HG03571 (cell line): ENCODE results near the gene PSKH1.

ENCODE experiments used
- ATAC-seq: cut with Tn5 transposase; IDR thresholded peaks from one replicate; pipeline ENCODE4 v1.9.1; 2021; ENCODE audit not compliant: unreplicated experiment

Gene PSKH1

DNA sequence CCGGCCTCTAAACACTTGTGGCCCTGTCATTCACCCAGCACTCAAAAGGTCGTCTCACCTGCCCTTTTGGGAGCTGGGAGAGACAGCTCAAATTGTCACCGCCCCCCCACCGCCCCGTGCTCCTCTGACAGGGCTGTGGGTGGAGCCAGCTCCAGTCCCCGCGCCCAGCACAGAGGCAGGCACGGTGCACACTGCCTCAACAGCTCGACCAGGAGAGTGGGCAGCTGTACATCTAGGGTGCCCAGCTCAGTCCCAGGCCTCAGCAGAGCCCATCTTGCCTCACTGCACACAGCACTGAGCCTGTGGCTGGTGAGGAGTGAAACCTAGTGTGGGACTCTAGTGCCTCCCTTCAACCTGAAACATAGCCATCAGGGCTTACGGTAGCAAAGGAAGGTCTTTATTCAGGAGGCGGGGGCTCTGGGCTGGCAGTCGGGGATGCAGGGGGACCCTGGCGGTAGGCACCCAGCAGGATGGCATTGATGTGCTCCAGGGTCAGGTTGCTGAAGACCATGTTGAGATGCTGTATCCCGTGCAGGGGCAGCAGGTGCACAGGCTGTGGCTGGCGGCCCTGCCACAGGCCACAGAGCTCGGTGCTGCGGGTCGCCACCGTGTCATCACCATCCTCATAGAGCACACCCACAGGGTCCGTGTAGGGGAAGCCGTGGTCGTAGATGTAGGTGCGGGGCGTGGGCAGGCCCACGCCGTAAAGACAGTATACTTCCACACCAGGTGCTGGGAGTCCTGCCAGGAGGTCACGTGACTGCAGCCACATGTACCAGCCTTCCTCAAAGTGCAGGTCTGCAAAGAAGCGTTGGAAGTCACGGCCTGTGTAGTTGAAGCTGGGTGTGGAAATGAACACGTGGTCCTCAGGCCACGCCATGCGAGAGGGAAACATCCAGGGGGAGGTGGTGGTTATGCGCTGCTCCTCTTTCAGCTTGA, 46.7 kb downstream of the PSKH1 start:
- no peak for ATAC-seq

DNA sequence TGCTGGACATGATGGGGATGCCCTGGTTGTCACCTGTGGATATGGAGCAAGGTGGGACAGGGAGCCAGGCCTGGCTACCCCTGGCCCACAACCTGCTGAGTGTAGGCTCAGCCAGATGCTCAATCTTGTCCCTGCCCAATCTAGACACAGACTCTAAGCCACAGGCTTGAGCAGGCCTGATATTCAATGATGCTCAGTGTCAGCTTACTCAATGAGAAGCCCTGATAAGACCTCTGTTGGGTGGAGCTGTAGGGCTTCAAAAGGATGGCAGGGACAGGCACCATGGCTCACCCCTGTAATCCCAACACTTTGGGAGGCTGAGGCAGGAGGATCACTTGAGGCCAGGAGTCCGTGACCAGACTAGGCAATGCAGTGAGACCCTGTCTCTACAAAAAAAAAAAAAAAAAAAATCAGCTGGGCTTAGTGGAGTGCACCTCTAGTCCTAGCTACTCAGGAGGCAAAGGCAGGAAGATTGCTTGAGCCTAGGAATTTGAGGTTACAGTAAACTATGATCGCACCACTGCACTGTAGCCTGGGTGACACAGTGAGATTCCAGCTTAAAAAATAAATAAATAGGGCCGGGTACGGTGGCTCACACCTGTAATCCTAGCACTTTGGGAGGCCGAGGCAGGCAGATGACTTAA, 47.5 kb downstream of the PSKH1 start:
- no peak for ATAC-seq

DNA sequence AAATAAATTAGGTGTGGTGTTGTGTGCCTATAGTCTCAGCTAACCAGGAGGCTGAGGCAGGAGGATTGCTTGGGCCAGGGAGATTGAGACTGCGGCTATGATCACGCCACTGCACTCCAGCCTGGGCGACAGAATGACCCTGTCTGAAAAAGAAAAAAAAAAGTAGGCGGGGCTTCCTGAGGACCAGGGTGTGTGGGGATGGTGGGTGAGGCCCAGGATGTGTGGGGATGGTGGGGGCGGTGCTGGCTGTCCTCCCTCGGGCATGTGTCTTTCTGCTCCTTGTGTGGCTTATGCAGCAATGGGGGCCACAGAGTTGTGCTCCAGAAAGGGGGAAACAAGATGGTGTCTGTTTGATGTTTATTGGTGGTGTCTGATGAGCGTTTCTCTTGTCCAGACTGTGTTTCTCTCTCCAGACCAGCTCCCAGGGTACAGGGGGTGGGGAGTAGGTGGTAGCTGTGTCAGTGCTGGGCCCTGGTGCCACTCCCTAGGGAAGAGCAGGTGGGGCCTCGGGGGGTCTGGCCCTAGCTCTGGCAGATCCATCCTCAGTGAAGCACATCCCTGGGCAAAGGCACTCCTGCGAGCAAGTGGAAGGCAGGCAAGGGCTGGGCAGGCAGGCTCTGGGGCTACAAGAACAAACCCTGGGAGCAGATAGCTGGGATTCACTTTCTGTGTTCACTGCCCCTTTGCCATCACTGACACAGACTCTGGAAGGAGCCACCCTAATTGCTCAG, 48.6 kb downstream of the PSKH1 start:
- ATAC-seq, result no peak

DNA sequence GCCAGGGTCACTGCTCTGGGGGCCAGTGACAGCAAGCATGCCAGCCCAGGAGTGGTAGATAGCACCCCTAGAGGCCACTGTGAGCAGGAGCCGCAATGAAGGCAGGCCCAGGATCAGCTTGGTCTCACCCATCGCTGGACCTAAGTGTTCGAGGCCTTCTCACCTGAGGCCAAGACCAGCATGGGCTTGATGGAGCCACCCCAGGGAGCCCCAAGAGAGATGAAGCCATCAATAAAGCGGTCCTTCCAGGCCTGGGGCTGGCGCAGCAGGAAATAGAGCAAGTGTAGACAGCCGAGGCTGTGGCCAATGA, 49.1 kb downstream of the PSKH1 start:
- ATAC-seq, result peak; percentile 54

DNA sequence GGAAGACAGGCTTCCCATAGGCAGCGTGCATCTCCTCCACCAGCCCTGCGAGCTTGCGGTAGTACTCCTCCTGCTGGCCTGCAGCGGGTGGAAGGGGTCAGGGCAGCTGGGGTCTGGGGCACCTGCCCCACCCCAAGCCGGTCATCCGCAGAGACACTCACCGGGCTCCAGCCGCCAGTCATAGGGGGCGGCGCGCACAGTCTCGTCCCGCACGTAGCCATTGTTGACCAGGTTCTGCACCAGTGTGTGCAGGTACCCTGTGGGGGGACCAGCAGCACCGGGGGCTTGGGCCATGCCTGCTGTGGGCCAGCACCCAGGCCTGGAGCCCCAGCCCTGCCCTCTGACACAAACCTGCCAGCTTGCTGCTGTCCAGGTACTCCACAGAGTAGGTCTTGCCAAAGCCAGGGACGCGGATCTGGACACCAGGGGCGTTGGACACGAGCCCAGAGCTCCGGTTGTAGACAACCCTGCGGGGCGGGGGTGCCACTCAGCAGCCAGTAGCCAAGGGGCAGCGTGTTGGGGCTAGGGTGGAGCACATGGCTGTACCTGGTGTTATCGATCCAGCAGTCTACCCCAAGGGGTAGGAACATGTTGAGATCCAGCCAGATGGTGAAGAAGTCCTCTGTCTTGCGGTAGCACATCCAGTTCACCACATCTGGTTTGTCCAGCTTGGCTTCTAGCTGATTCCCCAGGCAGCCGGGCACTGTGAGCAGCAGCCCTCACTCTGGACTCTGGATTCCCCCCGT, 49.6 kb downstream of the PSKH1 start:
- ATAC-seq, result no peak

DNA sequence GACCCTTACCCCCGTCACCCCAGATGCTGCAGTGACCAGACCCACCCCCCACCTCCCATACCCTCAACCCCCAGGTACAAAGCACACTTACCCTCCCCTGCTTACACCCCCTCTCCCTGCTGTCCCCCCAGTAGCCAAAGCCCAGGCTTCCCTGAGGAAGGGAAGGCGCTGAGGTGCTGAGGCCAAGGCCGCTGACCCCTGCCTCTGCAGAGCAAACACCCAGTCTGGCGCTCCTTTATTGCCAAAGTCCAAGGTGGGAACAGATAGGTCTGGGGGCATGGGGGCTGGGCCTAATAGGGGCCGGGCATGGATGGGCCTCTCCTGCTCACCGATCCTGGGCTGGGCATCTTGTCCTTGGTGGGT, 50.2 kb downstream of the PSKH1 start:
- no peak for ATAC-seq

DNA sequence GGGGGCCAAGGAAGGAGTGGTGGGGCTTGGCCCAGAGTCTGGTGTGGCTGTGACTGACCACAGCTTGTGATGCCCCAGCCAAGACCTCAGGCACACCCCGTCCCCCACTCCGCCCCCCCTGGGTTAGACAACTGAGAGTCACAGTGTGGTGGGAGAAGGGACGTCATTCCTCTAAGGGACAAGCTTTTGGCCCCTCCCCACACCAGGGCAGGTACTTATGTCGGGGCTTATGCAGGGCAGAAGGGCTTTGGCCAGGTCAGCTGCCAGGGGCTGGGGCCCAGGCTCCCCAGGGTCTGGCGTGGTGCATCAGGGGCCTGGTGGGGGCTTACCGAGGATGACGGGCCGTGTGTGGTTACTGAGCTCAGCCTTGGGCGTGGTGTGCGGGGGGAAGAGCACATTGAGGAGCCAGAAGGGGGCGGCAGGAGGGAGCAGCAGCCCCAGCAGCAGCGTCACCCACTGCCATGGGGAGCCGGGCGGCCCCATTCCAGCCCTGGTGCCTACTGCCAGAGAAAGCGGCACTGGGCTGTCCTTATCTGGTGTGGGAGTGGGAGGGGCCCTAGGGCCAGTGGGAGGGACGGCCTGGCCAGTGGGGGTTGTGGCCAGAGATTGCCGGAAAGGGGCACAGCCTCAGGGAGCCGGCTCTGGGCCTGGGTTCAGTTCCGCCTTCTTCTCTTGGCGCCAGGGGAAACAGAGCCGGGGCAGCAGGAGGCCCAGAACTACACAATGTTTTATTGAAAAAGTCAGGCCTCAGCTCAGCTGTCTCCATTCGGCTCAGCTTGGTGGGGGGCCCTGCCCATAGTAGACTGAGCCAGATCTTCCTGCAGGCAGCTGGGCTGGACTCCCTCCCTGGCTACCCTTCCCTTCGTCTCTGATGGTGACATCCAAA, 50.8 kb downstream of the PSKH1 start, which contains the start of gene LCAT:
TSS of gene LCAT (minus strand) at position 502 of the 886 bp plus-strand sequence. CDS start at position 483, 19 bp downstream.
- ATAC-seq, result no peak

DNA sequence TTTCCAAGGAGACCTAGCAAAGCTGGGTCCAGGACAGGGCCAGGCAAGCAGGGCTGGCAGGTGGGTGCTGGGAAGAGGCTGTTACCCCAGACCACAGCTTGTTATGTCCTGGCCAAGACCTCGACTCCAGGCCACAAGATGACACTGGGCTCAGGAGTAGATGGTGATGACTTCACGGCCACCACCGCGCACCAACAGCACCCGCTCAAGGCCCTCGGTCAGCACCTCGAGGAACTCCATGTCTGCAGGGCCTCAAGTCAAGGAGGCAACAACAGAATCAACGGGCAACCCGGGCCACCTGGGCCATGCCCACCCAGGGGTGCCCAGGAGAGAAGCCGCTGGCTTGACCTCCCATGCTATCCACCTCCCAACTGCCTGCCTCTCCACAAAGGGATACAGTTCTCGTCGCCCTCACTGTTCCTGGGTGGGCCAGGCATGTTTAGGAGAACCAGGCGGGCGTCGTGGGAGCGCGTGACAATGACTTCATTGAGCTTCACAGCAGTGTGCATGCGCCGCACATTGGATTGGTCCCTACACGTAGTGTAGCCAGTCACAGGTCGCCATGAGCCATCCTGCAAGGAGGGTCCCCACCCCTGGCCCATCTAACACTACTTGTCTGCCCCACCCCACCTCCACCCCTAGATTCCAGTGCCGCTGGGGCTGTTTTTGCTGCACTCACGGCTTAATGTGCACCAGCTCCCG, 51.8 kb downstream of the PSKH1 start:
- ATAC-seq, result no peak

DNA sequence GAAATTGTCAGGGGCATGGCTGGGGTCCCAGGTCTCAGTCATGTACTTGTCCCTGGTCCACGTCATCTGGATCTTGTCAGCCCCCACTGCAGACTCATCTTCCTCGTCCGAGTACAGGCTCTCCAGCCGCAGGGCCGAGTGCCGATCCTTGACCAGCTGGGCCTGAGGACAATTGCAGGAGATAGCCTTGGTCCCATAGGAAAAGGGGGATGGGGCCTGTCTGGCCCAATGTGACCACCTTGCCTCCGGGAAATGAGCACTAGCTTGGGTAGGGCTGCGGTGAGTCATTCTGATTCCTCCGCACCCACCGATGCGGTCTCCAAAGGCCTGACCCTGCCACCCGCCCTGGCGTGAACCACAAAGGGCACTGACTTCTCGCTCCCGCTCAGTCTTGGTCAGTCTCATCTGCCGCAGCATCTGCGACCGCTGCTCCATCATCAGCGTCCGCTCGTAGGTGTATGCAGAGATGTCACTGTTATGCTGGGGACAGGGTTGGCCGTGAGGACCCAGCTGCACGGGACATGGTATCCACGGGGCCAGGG, 52.4 kb downstream of the PSKH1 start:
- ATAC-seq, result no peak

DNA sequence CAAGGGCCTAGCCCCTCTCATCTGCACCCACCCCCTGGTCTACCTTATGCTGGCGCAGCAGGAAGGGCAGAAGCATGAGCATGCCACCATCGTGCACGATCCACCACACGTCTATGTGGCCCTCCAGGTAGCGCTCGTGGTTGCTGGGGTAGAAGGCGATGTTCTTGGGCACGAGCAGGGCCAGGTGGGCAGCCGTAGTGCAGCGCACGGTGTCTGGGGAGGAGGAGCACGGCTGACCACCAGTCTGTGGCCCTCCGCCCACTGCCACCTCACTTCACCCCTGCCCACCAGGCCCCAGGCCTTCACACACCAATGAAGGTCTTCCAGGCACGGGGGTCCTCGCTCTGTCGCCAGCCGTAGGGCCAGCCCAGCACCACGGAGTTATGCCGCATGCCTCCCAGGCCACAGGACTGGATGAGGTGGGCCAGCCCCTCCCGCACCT, 53.1 kb downstream of the PSKH1 start:
- ATAC-seq, result no peak

DNA sequence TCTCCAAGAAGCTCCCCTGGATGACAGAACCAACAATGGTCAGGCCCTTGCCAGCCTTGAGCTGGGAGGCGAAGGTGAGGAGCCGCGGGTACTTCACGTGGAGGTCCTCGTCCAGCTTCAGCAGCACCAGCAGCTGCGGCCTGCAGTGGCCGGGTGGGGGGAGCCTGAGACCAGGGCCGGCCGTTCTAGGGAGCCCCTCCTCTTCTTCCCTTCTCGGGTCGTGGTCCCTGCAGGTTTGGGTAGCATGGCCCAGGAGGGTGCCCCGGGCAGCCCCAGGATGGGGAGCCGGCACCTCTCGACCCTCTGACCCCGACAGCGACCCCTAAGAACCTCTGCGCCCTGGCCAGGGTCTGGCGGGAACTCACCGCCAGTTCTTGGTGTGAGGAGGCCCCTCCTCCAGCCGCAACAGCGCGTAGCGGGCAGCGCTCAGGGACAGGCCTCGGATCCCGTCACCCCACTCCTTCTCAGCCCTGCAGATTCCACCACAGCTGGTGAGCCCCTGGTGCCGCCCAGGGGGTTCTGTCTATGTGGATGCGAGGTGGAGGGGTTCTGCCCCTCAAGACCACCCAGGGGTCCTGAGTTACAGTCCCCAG, 54.0 kb downstream of the PSKH1 start:
- ATAC-seq, result no peak

DNA sequence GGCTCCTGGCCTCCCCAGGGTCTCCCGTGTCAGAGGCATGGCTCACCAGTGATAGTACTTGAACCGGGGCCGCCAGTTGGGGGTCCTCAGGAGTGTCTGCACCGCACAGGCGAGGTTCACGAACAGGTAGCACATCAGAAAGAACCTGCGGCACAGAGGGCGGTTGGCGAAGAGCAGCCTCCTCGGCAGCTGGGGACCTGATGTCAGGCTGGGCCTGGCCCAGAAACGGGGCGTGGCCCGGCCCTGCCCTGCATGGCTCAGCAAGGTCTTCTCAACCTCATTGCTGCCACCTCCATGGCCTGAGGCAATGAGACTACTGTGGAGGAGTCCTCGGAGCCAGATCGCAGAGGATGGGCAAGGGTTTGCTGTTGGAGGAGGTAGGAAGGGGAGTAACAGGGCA, 55.0 kb downstream of the PSKH1 start:
- no peak for ATAC-seq

DNA sequence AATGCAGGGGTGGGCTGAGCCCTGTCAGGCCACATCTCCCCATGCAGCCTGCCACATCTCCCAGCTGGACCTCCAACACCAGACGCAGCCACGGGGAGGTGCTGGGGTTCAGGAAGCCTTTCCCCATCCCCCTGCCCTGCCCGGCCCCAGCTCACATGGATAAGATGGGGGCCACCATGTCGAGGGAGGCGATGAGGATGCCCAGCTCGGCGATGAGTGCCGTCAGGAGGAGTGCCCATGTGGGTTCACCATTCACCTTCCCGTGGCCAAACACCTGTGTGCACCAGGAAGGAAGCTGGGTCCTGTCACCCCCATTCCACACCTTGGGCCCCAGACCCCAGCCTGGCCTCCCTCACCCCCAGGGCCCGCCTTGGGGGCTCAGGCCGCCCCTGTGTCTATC, 56.6 kb downstream of the PSKH1 start:
- no peak for ATAC-seq

DNA sequence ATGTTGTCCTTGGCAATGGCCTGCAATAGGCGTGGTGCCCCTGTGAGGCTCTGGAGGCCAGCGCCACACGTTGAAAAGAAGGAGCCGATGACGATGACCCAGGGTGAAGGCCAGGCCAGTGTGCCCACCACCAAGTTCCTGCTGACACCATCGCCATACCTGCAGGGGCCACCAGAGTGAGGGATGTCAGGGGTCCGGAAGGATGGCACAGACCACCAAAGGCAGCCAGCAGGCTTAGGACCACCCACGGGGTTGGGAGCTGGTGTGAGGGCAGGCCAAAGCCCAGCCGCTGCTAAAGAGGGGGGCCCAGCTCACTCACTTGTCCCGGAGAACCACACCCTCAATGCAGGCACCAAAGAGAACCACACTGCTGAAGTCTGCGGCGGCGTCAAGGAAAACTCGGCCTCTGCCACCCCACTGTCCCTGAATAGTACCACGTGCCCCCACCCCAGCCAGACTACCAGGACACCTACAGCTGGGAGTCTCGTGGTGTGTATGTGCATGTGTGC, 57.3 kb downstream of the PSKH1 start:
- ATAC-seq, result no peak

DNA sequence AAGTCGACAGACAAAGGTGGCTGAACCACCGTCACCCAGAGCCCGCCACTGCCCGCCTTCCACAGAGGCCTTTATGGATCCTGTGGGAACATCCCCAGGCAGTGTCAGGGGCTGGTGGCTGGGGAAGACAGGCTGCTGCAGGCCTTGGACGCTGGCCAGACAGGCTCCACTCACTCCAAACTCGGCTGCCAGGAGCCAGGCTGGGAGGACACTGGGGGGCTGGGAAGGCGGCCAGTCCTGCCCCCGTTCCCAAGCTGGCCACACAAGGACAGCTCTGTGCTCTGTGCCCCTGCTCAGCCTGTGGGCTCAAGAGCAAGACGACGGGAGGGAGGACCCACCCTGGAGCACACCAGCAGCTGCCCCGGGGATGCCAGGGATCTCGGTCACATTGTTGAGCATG, 58.4 kb downstream of the PSKH1 start:
- no peak for ATAC-seq

DNA sequence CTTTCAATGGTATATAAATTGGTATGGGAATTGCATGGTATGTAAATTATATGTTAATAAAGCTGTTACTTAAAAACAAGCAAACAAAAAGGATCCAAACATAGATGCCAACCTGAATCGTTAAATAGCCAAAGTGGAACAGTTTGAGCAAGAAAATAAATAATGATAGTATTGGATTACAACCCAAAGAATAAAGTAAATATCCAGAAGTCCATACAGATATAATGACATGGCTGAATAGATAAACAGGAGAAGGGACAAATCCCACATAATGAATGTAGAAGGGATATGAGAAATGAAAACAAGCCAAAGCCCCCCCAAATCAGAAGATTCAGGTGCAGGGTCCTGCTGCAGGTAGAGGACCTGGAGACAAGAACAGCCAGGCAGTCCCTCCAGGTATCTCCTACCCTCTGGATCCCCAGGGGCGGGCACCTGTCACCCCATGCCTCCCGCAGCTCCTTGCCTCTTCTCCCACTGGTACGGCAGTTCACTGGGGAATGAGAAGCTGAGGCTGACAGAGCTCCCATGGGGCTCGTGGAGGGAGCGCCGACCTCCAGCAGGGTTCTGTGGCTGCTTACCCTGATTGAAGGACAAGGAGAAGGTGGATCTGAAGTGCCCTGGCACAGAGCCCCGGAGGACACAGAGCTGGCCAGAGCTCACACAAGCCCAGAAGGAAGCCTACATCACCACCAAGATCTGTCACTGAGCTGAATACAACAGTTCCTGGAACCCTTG, 60.8 kb downstream of the PSKH1 start:
- ATAC-seq, result no peak

DNA sequence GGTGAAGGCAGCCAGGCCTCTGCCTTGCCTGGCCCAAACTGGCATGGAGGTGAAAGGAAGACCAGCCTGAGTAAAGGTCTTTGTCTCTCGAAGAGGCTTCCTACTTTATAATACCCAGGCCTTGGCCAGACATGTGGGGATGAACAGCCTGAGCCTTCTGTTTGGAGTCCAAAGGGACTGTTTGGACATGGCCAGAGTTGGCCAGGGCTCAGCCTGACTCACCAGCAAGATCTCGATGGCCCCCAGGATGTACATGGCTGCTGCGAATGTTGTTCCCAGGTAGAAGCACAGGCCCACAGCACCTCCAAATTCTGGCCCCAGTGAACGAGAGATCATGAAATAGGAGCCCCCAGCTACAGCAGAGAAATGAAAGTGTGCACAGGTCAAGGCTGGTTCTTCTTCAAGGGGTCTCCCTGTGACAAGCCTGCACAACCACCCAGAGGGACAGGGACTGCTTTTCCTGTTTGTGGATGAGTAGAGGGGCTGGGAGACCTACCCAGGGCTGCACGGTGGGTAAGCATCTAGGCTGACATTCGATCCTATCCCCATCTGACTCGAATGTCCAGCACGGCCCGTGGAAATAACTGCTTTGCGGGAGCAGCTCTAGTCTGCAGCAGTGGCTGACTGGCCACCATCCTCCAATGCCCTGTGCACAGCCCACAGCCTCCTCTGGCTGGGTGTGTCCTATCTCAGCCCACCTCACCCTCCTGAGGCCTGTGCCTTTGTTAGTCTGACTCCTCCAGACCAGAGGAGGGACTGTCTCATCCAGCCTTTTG, 61.6 kb downstream of the PSKH1 start:
- no peak for ATAC-seq
